Ovary (tissue), 3 donors: Measurements from ENCODE around the gene UGT1A3.

Experiments
- CTCF ChIP-seq, 3 donors: fragments of 450-650 bp in 2 of 3; fragments of 200-600 bp in 1 of 3; IDR thresholded peaks; one replicate each; pipeline versions ENCODE4 v1.5.1 to v1.8.0; 2016 to 2022; ENCODE audit warnings: antibody characterized with exemption in 3 of 3, mild to moderate bottlenecking in 1 of 3
- EP300 ChIP-seq: sonication (generic); formaldehyde crosslinking; IDR thresholded peaks from one replicate; pipeline ENCODE4 v1.6.1; 2017; ENCODE audit warnings: antibody characterized with exemption
- POLR2A ChIP-seq: fragments of 450-650 bp; IDR thresholded peaks from one replicate; pipeline ENCODE4 v1.6.1; 2017; ENCODE audit warnings: antibody characterized with exemption, mild to moderate bottlenecking, moderate library complexity
- donor health status: DM: no; HTN: no; CAD: no.

- no peak for TF ChIP-seq CTCF (IDR thresholded peaks at IDR 0.05)
- TF ChIP-seq POLR2A, result no peak
- TF ChIP-seq EP300, result no peak
Measured at GRCh38 chr2:233818639-233819621, 90.1 kb downstream of the UGT1A3 start.
